Retinal pigment epithelial cell (primary cell): Measurements from ENCODE around the gene FBL.

ENCODE experiments used
- DNase-seq: peaks from one replicate; pipeline ENCODE4 v3.0.0-alpha.2; 2010; ENCODE audit warnings: low read depth
- H3K4me3 ChIP-seq: 2 replicates; pipeline ENCODE4 v1.5.1; 2011; ENCODE audit warnings: mild to moderate bottlenecking, low read length, control low read depth, moderate library complexity
- CTCF ChIP-seq: conservative IDR thresholded peaks from 2 replicates; pipeline ENCODE4 v1.5.1; 2011; ENCODE audit warnings: low read depth, low read length, control low read depth, inconsistent platforms

The FBL gene

GRCh38 chr19:39839678-39840327 lies 6.4 kb downstream of the FBL start:
- DNase-seq: no peak
- no peak overlapping the region for H3K4me3 ChIP-seq
- TF ChIP-seq CTCF: no peak

- TF ChIP-seq CTCF: no peak
- H3K4me3 ChIP-seq: no peak overlapping the region
- no peak for DNase-seq
Observed at GRCh38 chr19:39838569-39838968, 7.6 kb downstream of the FBL start.

GRCh38 chr19:39837978-39838377 lies 8.2 kb downstream of the FBL start:
- TF ChIP-seq CTCF: no peak
- no peak for DNase-seq
- H3K4me3 ChIP-seq: no peak overlapping the region

GRCh38 chr19:39834287-39834841 lies 11.8 kb downstream of the FBL start:
- H3K4me3 ChIP-seq: no peak overlapping the region
- TF ChIP-seq CTCF: no peak
- no peak for DNase-seq

- peak; percentile 92 for DNase-seq
- no peak for TF ChIP-seq CTCF
- peak within 1 kb of the TSS; percentile 80 for H3K4me3 ChIP-seq
Observed at GRCh38 chr19:39833464-39834286, 12.5 kb downstream of the FBL start, which contains the start of gene DYRK1B. TSS of gene DYRK1B (minus strand) at chr19:39834162. CDS start at chr19:39831867, 2,295 bp downstream.

GRCh38 chr19:39833160-39833463 lies 13.1 kb downstream of the FBL start:
- peak overlapping the region; percentile 80 for H3K4me3 ChIP-seq
- TF ChIP-seq CTCF: no peak
- DNase-seq: no peak
